Inflammatory macrophage treated with lipopolysaccharide for 1 hour (primary cell): Measurements from ENCODE around the gene GGTLC1.
"Not testable (repeated sequence)": the region's sequence is repeated elsewhere in the genome, so short reads cannot be mapped to it uniquely, and the experiment has no call there.

ENCODE experiments used
- DNase-seq, 2 donors: peaks; one replicate each; pipeline ENCODE4 v3.0.0-alpha.2; 2020 to 2022

Gene GGTLC1

GRCh38 chr20:23988561-23988960, at the start of gene GGTLC1:
Gene GGTLC1, minus strand, starts transcription at chr20:23988779. Its CDS starts 2,168 bp downstream, at chr20:23986611.
- DNase-seq: no peak

GRCh38 chr20:24034820-24035219, 46.2 kb upstream of the GGTLC1 start:
- DNase-seq: no peak

GRCh38 chr20:24033565-24033964, 45.0 kb upstream of the GGTLC1 start:
- DNase-seq: no peak

GRCh38 chr20:24033151-24033550, 44.6 kb upstream of the GGTLC1 start:
- DNase-seq: no peak

GRCh38 chr20:24032400-24032898, 43.9 kb upstream of the GGTLC1 start:
- DNase-seq: peak; percentile 9 to 19

- DNase-seq: peak; percentile 48 to 55
Observed at GRCh38 chr20:24027229-24027628, 38.6 kb upstream of the GGTLC1 start.

- no peak for DNase-seq
Observed at GRCh38 chr20:24022621-24023180, 34.1 kb upstream of the GGTLC1 start.

GRCh38 chr20:24018796-24019195, 30.2 kb upstream of the GGTLC1 start:
- DNase-seq: no peak

- DNase-seq: no peak
Observed at GRCh38 chr20:24017458-24017755, 28.8 kb upstream of the GGTLC1 start.

GRCh38 chr20:24016607-24017457, 28.3 kb upstream of the GGTLC1 start:
- no peak for DNase-seq

GRCh38 chr20:24013953-24014352, 25.4 kb upstream of the GGTLC1 start:
- no peak for DNase-seq

GRCh38 chr20:24011282-24011681, 22.7 kb upstream of the GGTLC1 start:
- DNase-seq: no peak

GRCh38 chr20:24007758-24008157, 19.2 kb upstream of the GGTLC1 start:
- no peak for DNase-seq

GRCh38 chr20:24007073-24007595, 18.6 kb upstream of the GGTLC1 start:
- no peak for DNase-seq

- DNase-seq: no peak
Observed at GRCh38 chr20:24006626-24007025, 18.0 kb upstream of the GGTLC1 start.

- no peak for DNase-seq
Observed at GRCh38 chr20:24004471-24004870, 15.9 kb upstream of the GGTLC1 start.

GRCh38 chr20:24002896-24003295, 14.3 kb upstream of the GGTLC1 start:
- no peak for DNase-seq

GRCh38 chr20:24001712-24002405, 13.3 kb upstream of the GGTLC1 start:
- no peak for DNase-seq

GRCh38 chr20:23998844-23999243, 10.3 kb upstream of the GGTLC1 start:
- no peak for DNase-seq

- DNase-seq: no peak
Observed at GRCh38 chr20:23998392-23998791, 9.8 kb upstream of the GGTLC1 start.

GRCh38 chr20:23995905-23996666, 7.5 kb upstream of the GGTLC1 start:
- DNase-seq: peak; percentile 7 to 71

- not testable (repeated sequence) for DNase-seq
Observed at GRCh38 chr20:23995291-23995690, 6.7 kb upstream of the GGTLC1 start.
